HCT116 (cell line): ENCODE results near the gene HIVEP1. TPM values are rescaled to one million over a fixed set of nuclear protein-coding genes. Genes with fewer than 3 reads are reported as not detected.
A peak's percentile ranks its signal among the peaks of the same experiment; 100 is the strongest.

Experiments
- ATAC-seq: fragments of 200-7000 bp; cut with Tn5 transposase; 2 replicates; pipeline ENCODE4 v1.9.1; 2020; ENCODE audit warnings: mild to moderate bottlenecking, moderate library complexity
- BruUV-seq: library from RNA; stranded (reverse); fragments of 400-500 nt; replicated peaks from 2 replicates; lab custom pipeline; 2021; lab: Mats Ljungman, UMichigan
- CTCF ChIA-PET: fragments of 300-600 bp; sonication (Branson Sonifier 250); formaldehyde crosslinking; loops from one replicate; lab custom pipeline; 2021; ENCODE audit warnings: antibody characterized with exemption; lab: Charles Lee
- POLR2A ChIA-PET: fragments of 300-600, 350-600 bp; sonication (Branson Sonifier 250); formaldehyde crosslinking; loops from one replicate; lab custom pipeline; 2021; ENCODE audit warnings: antibody characterized with exemption; lab: Charles Lee
- RAD21 ChIA-PET, 2 experiments: fragments of 300-600 bp; sonication (Branson Sonifier 250); formaldehyde crosslinking; loops; one replicate each; lab custom pipeline; 2023; ENCODE audit warnings: low total read pairs in 2 of 2; ENCODE audit not compliant: uncharacterized antibody in 2 of 2, unreplicated experiment in 2 of 2, low non-redundant PET in 1 of 2; lab: Charles Lee
- DNase-seq: peaks from one replicate; pipeline ENCODE4 v3.0.0-alpha.2; 2010; ENCODE audit warnings: low read depth, low spot score
- H2AFZ ChIP-seq: fragments of 200-600 bp; shearing (Covaris generic), sonication (generic); 2 replicates; pipeline ENCODE4 v1.6.1; 2017; ENCODE audit warnings: low read depth, mixed run types, mixed read lengths, antibody characterized with exemption, low read length; ENCODE audit not compliant: poor library complexity, severe bottlenecking
- H3K27ac ChIP-seq: 2 replicates; pipeline ENCODE4 v1.5.1; 2012; ENCODE audit warnings: low read depth, low read length
- H3K27me3 ChIP-seq: fragments of 200-600 bp; sonication (generic); 2 replicates; pipeline ENCODE4 v1.6.1; 2016; ENCODE audit warnings: mixed run types, low read length, mixed read lengths; ENCODE audit not compliant: insufficient read depth
- H3K36me3 ChIP-seq, 2 experiments: fragments of 200-500 bp in 1 of 2; fragments of 200-600 bp in 1 of 2; sonication (Bioruptor generic) in 1 of 2; sonication (generic) in 1 of 2; 2 replicates each; pipeline versions ENCODE4 v1.5.1 to v1.6.1; 2014 to 2016; ENCODE audit warnings: low read length in 2 of 2, inconsistent platforms in 1 of 2, mixed read lengths in 1 of 2, mixed run types in 1 of 2; ENCODE audit not compliant: insufficient read depth in 2 of 2, control insufficient read depth in 1 of 2
- H3K4me1 ChIP-seq, 2 experiments: fragments of 200-600 bp in 1 of 2; sonication (generic) in 1 of 2; 2 replicates each; pipeline versions ENCODE4 v1.5.1 to v1.6.1; 2012 to 2017; ENCODE audit warnings: low read length in 2 of 2, inconsistent platforms in 1 of 2, mild to moderate bottlenecking in 1 of 2, mixed read lengths in 1 of 2, mixed run types in 1 of 2, moderate library complexity in 1 of 2; ENCODE audit not compliant: insufficient read depth in 2 of 2, control insufficient read depth in 1 of 2
- H3K4me2 ChIP-seq: fragments of 200-600 bp; sonication (generic); 2 replicates; pipeline ENCODE4 v1.6.1; 2017; ENCODE audit warnings: mixed run types, low read length, mixed read lengths
- H3K4me3 ChIP-seq, 2 experiments: fragments of 200-600 bp in 1 of 2; sonication (generic) in 1 of 2; replicated peaks in 1 of 2; 2 replicates each; pipeline ENCODE4 v1.5.1; 2011 to 2016; ENCODE audit warnings: low read length in 2 of 2, control low read depth in 1 of 2, low read depth in 1 of 2, mild to moderate bottlenecking in 1 of 2, mixed read lengths in 1 of 2, mixed run types in 1 of 2
- H3K79me2 ChIP-seq: fragments of 200-600 bp; sonication (generic); 2 replicates; pipeline ENCODE4 v1.6.1; 2017; ENCODE audit warnings: mild to moderate bottlenecking, mixed run types, low read length, moderate library complexity, mixed read lengths; ENCODE audit not compliant: insufficient read depth
- H3K9ac ChIP-seq: fragments of 200-600 bp; sonication (generic); 2 replicates; pipeline ENCODE4 v1.6.1; 2016; ENCODE audit warnings: low read length, mixed read lengths
- H3K9me2 ChIP-seq: fragments of 200-600 bp; sonication (generic), shearing (Covaris generic); 2 replicates; pipeline ENCODE4 v1.6.1; 2017; ENCODE audit warnings: mixed run types, mild to moderate bottlenecking, moderate library complexity; ENCODE audit not compliant: insufficient read depth
- H3K9me3 ChIP-seq, 2 experiments: fragments of 200-500 bp in 1 of 2; fragments of 200-600 bp in 1 of 2; sonication (Bioruptor generic) in 1 of 2; sonication (generic) in 1 of 2; 2 replicates each; pipeline ENCODE4 v1.6.1; 2014 to 2017; ENCODE audit warnings: low read length in 2 of 2, mixed read lengths in 2 of 2, inconsistent platforms in 1 of 2, low read depth in 1 of 2, mild to moderate bottlenecking in 1 of 2, mixed run types in 1 of 2, moderate library complexity in 1 of 2; ENCODE audit not compliant: control insufficient read depth in 1 of 2, insufficient read depth in 1 of 2
- H4K20me1 ChIP-seq: fragments of 200-600 bp; sonication (generic), shearing (Covaris generic); 2 replicates; pipeline ENCODE4 v1.6.1; 2017; ENCODE audit warnings: mixed run types, mild to moderate bottlenecking, moderate library complexity; ENCODE audit not compliant: insufficient read depth
- ATF3 ChIP-seq: IDR thresholded peaks from 2 replicates; pipeline ENCODE4 v1.6.1; 2012
- CBX3 ChIP-seq: IDR thresholded peaks from 2 replicates; pipeline ENCODE4 v1.6.1; 2012; ENCODE audit warnings: low read depth
- CTCF ChIP-seq, 3 experiments: fragments of 200-600 bp in 1 of 3; sonication (generic) in 1 of 3; IDR thresholded peaks in 2 of 3; conservative IDR thresholded peaks in 1 of 3; 2 replicates each; pipeline ENCODE4 v1.5.1; 2012 to 2017; ENCODE audit warnings: low read depth in 2 of 3, low read length in 2 of 3, antibody characterized with exemption in 1 of 3, borderline replicate concordance in 1 of 3, control low read depth in 1 of 3, mild to moderate bottlenecking in 1 of 3, mixed read lengths in 1 of 3, mixed run types in 1 of 3, moderate library complexity in 1 of 3; ENCODE audit not compliant: insufficient read depth in 1 of 3
- EGR1 ChIP-seq: IDR thresholded peaks from 2 replicates; pipeline ENCODE4 v1.6.1; 2012; ENCODE audit warnings: low read depth
- EZH2 ChIP-seq: fragments of 200-600 bp; sonication (generic); IDR thresholded peaks from 2 replicates; pipeline ENCODE4 v1.6.1; 2017; ENCODE audit warnings: antibody characterized with exemption, mixed run types
- JUND ChIP-seq: IDR thresholded peaks from 2 replicates; pipeline ENCODE4 v1.6.1; 2012
- POLR2A ChIP-seq: IDR thresholded peaks from 2 replicates; pipeline ENCODE4 v1.7.0; 2011; ENCODE audit warnings: borderline replicate concordance; ENCODE audit not compliant: insufficient read depth, insufficient read length; ENCODE audit errors: extremely low read depth
- POLR2AphosphoS5 ChIP-seq: IDR thresholded peaks from 2 replicates; pipeline ENCODE4 v1.6.1; 2011; ENCODE audit warnings: mild to moderate bottlenecking, low read depth, low read length, moderate library complexity
- REST ChIP-seq: IDR thresholded peaks from 2 replicates; pipeline ENCODE4 v1.6.1; 2012; ENCODE audit warnings: low read depth
- SIN3A ChIP-seq: IDR thresholded peaks from 2 replicates; pipeline ENCODE4 v1.6.1; 2012; ENCODE audit warnings: low read depth
- SP1 ChIP-seq: IDR thresholded peaks from 2 replicates; pipeline ENCODE4 v1.6.1; 2012; ENCODE audit warnings: low read depth
- YY1 ChIP-seq: IDR thresholded peaks from 2 replicates; pipeline ENCODE4 v1.6.1; 2011; ENCODE audit warnings: low read length, low read depth, moderate library complexity, mild to moderate bottlenecking; ENCODE audit not compliant: insufficient replicate concordance; ENCODE audit errors: extremely low read depth
- ZBTB33 ChIP-seq: IDR thresholded peaks from 2 replicates; pipeline ENCODE4 v1.6.1; 2011; ENCODE audit warnings: mild to moderate bottlenecking, low read length, moderate library complexity; ENCODE audit not compliant: insufficient replicate concordance; ENCODE audit errors: extremely low read depth
- ZNF274 ChIP-seq: fragments of 200-500 bp; sonication (Bioruptor generic); IDR thresholded peaks from 2 replicates; pipeline ENCODE4 v1.6.1; 2014; ENCODE audit warnings: mild to moderate bottlenecking, low read depth, low read length, inconsistent platforms
- intact Hi-C: fragments of 100-400 bp; cut with micrococcal nuclease; formaldehyde crosslinking; loops from 2 replicates; pipeline ENCODE4 v1.10.0; 2022
- total RNA-seq: library from RNA; stranded (reverse); gene quantifications from one replicate; pipeline ENCODE4 v1.2.1, GENCODE V29; 2021; ENCODE audit not compliant: unreplicated experiment

Gene HIVEP1
- total RNA-seq, 1 experiment from 2014 or later = 11.2 TPM

GRCh38 chr6:12007887-12008286, 4.2 kb upstream of the HIVEP1 start:
- peak overlapping the region; percentile 65 to 73 for H3K4me3 ChIP-seq
- DNase-seq (no peak), ATAC-seq (no peak)
- POLR2A ChIA-PET = no interaction called here
- H3K27ac ChIP-seq = peak overlapping the region; percentile 87
- TF ChIP-seq YY1 (no peak), ZNF274 (no peak), SIN3A (no peak; the same call in 1 of the 2 replicates), EGR1 (no peak), REST (no peak), JUND (no peak), EZH2 (no peak), POLR2AphosphoS5 (no peak), CTCF (IDR thresholded peaks at IDR 0.05 in 2 of 3, conservative IDR thresholded peaks at IDR 0.05 in 1 of 3; ENCODE audit: borderline replicate concordance in 1 of 3, insufficient read depth in 1 of 3, low read depth in 2 of 3, low read length in 2 of 3) (no peak), POLR2A (no peak), SP1 (no peak), CBX3 (no peak), ZBTB33 (no peak), ATF3 (no peak)
- H2AFZ ChIP-seq = peak overlapping the region; percentile 66
- H4K20me1 ChIP-seq = no peaks in the 10 kb centered on the region
- H3K27me3 ChIP-seq = no peaks in the 10 kb centered on the region
- no peaks in the 10 kb centered on the region for H3K9me3 ChIP-seq
- H3K9ac ChIP-seq = peak overlapping the region; percentile 85
- CTCF ChIA-PET = no interaction called here
- no peaks in the 10 kb centered on the region; the same call in 1 of the 2 replicates for H3K79me2 ChIP-seq
- intact Hi-C loops = no loop called here
- no peaks in the 10 kb centered on the region for H3K9me2 ChIP-seq
- RAD21 ChIA-PET = no interaction called here
- H3K36me3 ChIP-seq = no peaks in the 10 kb centered on the region
- BruUV-seq = no TSS peak
- H3K4me1 ChIP-seq = peaks cover 16 to 28% of the 10 kb centered on the region in 2 experiments
- H3K4me2 ChIP-seq = peak overlapping the region; percentile 90
